NCI-H1092 (cell line): ENCODE measurements around the gene FBXO2.
A peak's percentile ranks its signal among the peaks of the same experiment; 100 is the strongest.

Source experiments
- DNase-seq: peaks from one replicate; lab custom pipeline; 2025; lab: John Stamatoyannopoulos, UW

FBXO2 gene

GRCh38 chr1:11653101-11653860 is 948 bp downstream of the FBXO2 start:
- no peak for DNase-seq

- DNase-seq = no peak
Observed at GRCh38 chr1:11652203-11652780, 1.9 kb downstream of the FBXO2 start.

- DNase-seq = no peak
Observed at GRCh38 chr1:11651017-11651416, 3.2 kb downstream of the FBXO2 start.

- peak; percentile 79 for DNase-seq
Observed at GRCh38 chr1:11650331-11650991, 3.8 kb downstream of the FBXO2 start.

GRCh38 chr1:11649624-11650330 is 4.5 kb downstream of the FBXO2 start:
- DNase-seq = no peak

GRCh38 chr1:11649237-11649623 is 5.0 kb downstream of the FBXO2 start:
- DNase-seq = no peak

GRCh38 chr1:11648732-11649158 is 5.5 kb downstream of the FBXO2 start:
- DNase-seq = no peak

- DNase-seq = no peak
Observed at GRCh38 chr1:11648039-11648438, 6.2 kb downstream of the FBXO2 start.

GRCh38 chr1:11647333-11647732 is 6.9 kb downstream of the FBXO2 start:
- no peak for DNase-seq

GRCh38 chr1:11646317-11646716 is 7.9 kb downstream of the FBXO2 start:
- no peak for DNase-seq

GRCh38 chr1:11645670-11646265 is 8.5 kb downstream of the FBXO2 start:
- DNase-seq = peak; percentile 80

GRCh38 chr1:11645270-11645669 is 9.0 kb downstream of the FBXO2 start:
- DNase-seq = no peak

- DNase-seq = no peak
Observed at GRCh38 chr1:11643782-11644181, 10.4 kb downstream of the FBXO2 start.

- peak; percentile 73 for DNase-seq
Observed at GRCh38 chr1:11642418-11643017, 11.7 kb downstream of the FBXO2 start.

- DNase-seq = no peak
Observed at GRCh38 chr1:11641776-11642305, 12.4 kb downstream of the FBXO2 start.

GRCh38 chr1:11640944-11641343 is 13.3 kb downstream of the FBXO2 start:
- no peak for DNase-seq

- DNase-seq = no peak
Observed at GRCh38 chr1:11640101-11640500, 14.1 kb downstream of the FBXO2 start.

- DNase-seq = no peak
Observed at GRCh38 chr1:11639372-11639771, 14.9 kb downstream of the FBXO2 start.

GRCh38 chr1:11638121-11638520 is 16.1 kb downstream of the FBXO2 start:
- DNase-seq = no peak

- no peak for DNase-seq
Observed at GRCh38 chr1:11634365-11635192, 19.6 kb downstream of the FBXO2 start.
